Measurements from ENCODE around the gene ATRNL1. TPM values are rescaled to one million over a fixed set of nuclear protein-coding genes. Genes with fewer than 3 reads are reported as not detected.

The ATRNL1 gene
- total RNA-seq, 1 donor from 2014 or later, result 16.4 TPM

- Mint-ChIP-seq H3K4me3 (no peak overlapping the region), H3K27ac (no peak overlapping the region), H3K27me3 (ENCODE audit: insufficient read depth, low read depth) (no peaks in the 10 kb centered on the region), H3K36me3 (no peaks in the 10 kb centered on the region), H3K9me3 (no peaks in the 10 kb centered on the region), H3K4me1 (no peaks in the 10 kb centered on the region)
- DNase-seq (ENCODE audit: low spot score), result no peak
- Histone ChIP-seq H3K9me3 (ENCODE audit: low read depth) (no peaks in the 10 kb centered on the region), H3K36me3 (no peaks in the 10 kb centered on the region), H3K4me1 (no peaks in the 10 kb centered on the region), H3K27ac (no peak overlapping the region), H3F3A (ENCODE audit: low read depth) (no peaks in the 10 kb centered on the region), H3K9ac (no peak overlapping the region), H3K27me3 (no peaks in the 10 kb centered on the region), H3K79me2 (ENCODE audit: low read depth) (no peaks in the 10 kb centered on the region), H3K4me3 (no peak overlapping the region), H3K4me2 (no peak overlapping the region), H4K20me1 (ENCODE audit: low read depth) (no peaks in the 10 kb centered on the region), H2AFZ (replicated peaks) (no peak overlapping the region)
- TF ChIP-seq CTCF (IDR thresholded peaks at IDR 0.05) (no peak), EZH2phosphoT487 (IDR thresholded peaks at IDR 0.05) (no peak), EZH2 (IDR thresholded peaks at IDR 0.05) (no peak)
These were observed 788.9 kb downstream of the ATRNL1 start for GRCh38 chr10:115882021-115882420.

GRCh38 chr10:115883372-115883771, 790.2 kb downstream of the ATRNL1 start:
- H3K9me3 ChIP-seq (ENCODE audit: low read depth), result no peaks in the 10 kb centered on the region
- no peak overlapping the region for H3K4me3 ChIP-seq
- no peaks in the 10 kb centered on the region for H4K20me1 ChIP-seq (ENCODE audit: low read depth)
- H3K9ac ChIP-seq, result no peak overlapping the region
- Mint-ChIP-seq H3K9me3 (no peaks in the 10 kb centered on the region), H3K36me3 (no peaks in the 10 kb centered on the region), H3K4me3 (no peak overlapping the region), H3K4me1 (peaks cover 5% of the 10 kb centered on the region), H3K27ac (no peak overlapping the region), H3K27me3 (ENCODE audit: insufficient read depth, low read depth) (no peaks in the 10 kb centered on the region)
- no peaks in the 10 kb centered on the region for H3K36me3 ChIP-seq
- peaks cover 5% of the 10 kb centered on the region for H3K4me1 ChIP-seq
- no peaks in the 10 kb centered on the region for H3K27me3 ChIP-seq
- no peak overlapping the region for H2AFZ ChIP-seq (replicated peaks)
- H3K4me2 ChIP-seq, result no peak overlapping the region
- no peak for TF ChIP-seq EZH2phosphoT487 (IDR thresholded peaks at IDR 0.05)
- TF ChIP-seq CTCF (IDR thresholded peaks at IDR 0.05), result no peak
- TF ChIP-seq EZH2 (IDR thresholded peaks at IDR 0.05), result no peak
- H3K27ac ChIP-seq, result no peak overlapping the region
- no peaks in the 10 kb centered on the region for H3F3A ChIP-seq (ENCODE audit: low read depth)
- no peak for DNase-seq (ENCODE audit: low spot score)
- no peaks in the 10 kb centered on the region for H3K79me2 ChIP-seq (ENCODE audit: low read depth)

GRCh38 chr10:115884331-115884730, 791.2 kb downstream of the ATRNL1 start:
- no peaks in the 10 kb centered on the region for H4K20me1 ChIP-seq (ENCODE audit: low read depth)
- H3K9me3 ChIP-seq (ENCODE audit: low read depth), result no peaks in the 10 kb centered on the region
- H3K9me3 Mint-ChIP-seq, result no peaks in the 10 kb centered on the region
- H3K27ac Mint-ChIP-seq, result no peak overlapping the region
- H3K4me3 Mint-ChIP-seq, result no peak overlapping the region
- H3K4me2 ChIP-seq, result no peak overlapping the region
- H3K9ac ChIP-seq, result no peak overlapping the region
- no peak overlapping the region for H3K27ac ChIP-seq
- H3K36me3 Mint-ChIP-seq, result no peaks in the 10 kb centered on the region
- H3K4me3 ChIP-seq, result no peak overlapping the region
- H3F3A ChIP-seq (ENCODE audit: low read depth), result no peaks in the 10 kb centered on the region
- peaks cover 11% of the 10 kb centered on the region for H3K4me1 Mint-ChIP-seq
- H3K36me3 ChIP-seq, result no peaks in the 10 kb centered on the region
- DNase-seq (ENCODE audit: low spot score), result no peak
- no peak overlapping the region for H2AFZ ChIP-seq (replicated peaks)
- TF ChIP-seq EZH2 (IDR thresholded peaks at IDR 0.05) (no peak), EZH2phosphoT487 (IDR thresholded peaks at IDR 0.05) (no peak), CTCF (IDR thresholded peaks at IDR 0.05) (no peak)
- no peaks in the 10 kb centered on the region for H3K27me3 ChIP-seq
- H3K27me3 Mint-ChIP-seq (ENCODE audit: insufficient read depth, low read depth), result no peaks in the 10 kb centered on the region
- peaks cover 9% of the 10 kb centered on the region for H3K4me1 ChIP-seq
- H3K79me2 ChIP-seq (ENCODE audit: low read depth), result no peaks in the 10 kb centered on the region
